ENCODE data around the gene CPEB4. TPM values are rescaled to one million over a fixed set of nuclear protein-coding genes. Genes with fewer than 3 reads are reported as not detected.
A peak's percentile ranks its signal among the peaks of the same experiment; 100 is the strongest.

Gene CPEB4
- total and polyA plus RNA-seq, 2 of the 8 experiments (the other 6 are each of a cell fraction or from before 2014, with no cell fraction given) = 8.4 to 13.4 TPM

- no peak overlapping the region for H2BK15ac ChIP-seq (ENCODE audit: low read length)
- H2AFZ ChIP-seq (ENCODE audit: low read length) = no peak overlapping the region
- no peaks in the 10 kb centered on the region for H3K36me3 ChIP-seq (ENCODE audit: control insufficient read depth in 2 of 4, insufficient read depth in 4 of 4, low read length in 3 of 4)
- H3K79me1 ChIP-seq (ENCODE audit: low read depth, low read length) = no peaks in the 10 kb centered on the region
- 0 out of 2 replicates have a peak, but pooled peaks cover 5% of the 10 kb centered on the region for H3K23me2 ChIP-seq (ENCODE audit: low read depth, low read length)
- DNase-seq (ENCODE audit: low read depth in 1 of 2, low spot score in 2 of 2) (no peak), FAIRE-seq (no peak)
- peaks cover 0 to 16% of the 10 kb centered on the region in 2 experiments; a peak in 2 of 4 replicates for H3K79me2 ChIP-seq (ENCODE audit: control insufficient read depth in 1 of 2, insufficient read depth in 2 of 2, low read length in 2 of 2)
- H3K27ac ChIP-seq (ENCODE audit: low read depth, low read length) = no peak overlapping the region; the same call in 1 of the 2 replicates
- H2BK12ac ChIP-seq (ENCODE audit: low read depth, low read length) = 0 out of 2 replicates have a peak overlapping the region, but pooled peaks have one; percentile 1
- H3K14ac ChIP-seq (ENCODE audit: insufficient read length) = no peak overlapping the region
- H2BK5ac ChIP-seq (ENCODE audit: low read depth, low read length) = peak overlapping the region; percentile 54; the same call in 1 of the 2 replicates
- 60% methylated on average over 7 of the region's 7 CpGs; no CpG with 5 or more reads in 1 of the 2 experiments for WGBS, 2 experiments (ENCODE audit: extremely low coverage in 1 of 2, insufficient coverage in 1 of 2, insufficient read length in 1 of 2, insufficient replicate concordance in 2 of 2, low coverage in 1 of 2, low lambda C conversion rate in 2 of 2, missing lambda C conversion rate in 1 of 2)
- TF ChIP-seq MAX (IDR thresholded peaks at IDR 0.05) (no peak), NANOG (IDR thresholded peaks at IDR 0.05; ENCODE audit: insufficient read depth, low read depth, low read length, poor library complexity, severe bottlenecking) (no peak)
- H2AK5ac ChIP-seq (ENCODE audit: low read depth, low read length) = no peak overlapping the region
- ChIA-PET CTCF (ENCODE audit: partially characterized antibody) (interaction anchor here (0.8 to 3.1 kb wide), 3 partner anchors 9 to 69 kb away, joined by 3 to 13 read pairs (median 3); no protein-coding TSS in a partner anchor), POLR2A (ENCODE audit: partially characterized antibody) (interaction anchor here (0.7 to 2.2 kb wide), 5 partner anchors 13 to 48 kb away, joined by 3 to 12 read pairs (median 3); no protein-coding TSS in a partner anchor)
- H4K20me1 ChIP-seq (replicated peaks in 1 of 2; ENCODE audit: control insufficient read depth in 1 of 2, insufficient read depth in 2 of 2, low read length in 2 of 2) = no peaks in the 10 kb centered on the region
- peak overlapping the region in 1 of 4 experiments; percentile 25; a peak in 2 of 8 replicates for H3K4me3 ChIP-seq (ENCODE audit: extremely low read depth in 1 of 4, insufficient read depth in 2 of 4, low read depth in 3 of 4, low read length in 4 of 4)
- no peak overlapping the region for H2BK20ac ChIP-seq (ENCODE audit: low read length)
- H4K91ac ChIP-seq (replicated peaks; ENCODE audit: insufficient read length, low read length) = peak overlapping the region; percentile 31
- peaks cover 3 to 11% (median 6%) of the 10 kb centered on the region in 4 experiments for H3K4me1 ChIP-seq (replicated peaks in 1 of 4; ENCODE audit: control insufficient read depth in 3 of 4, insufficient read depth in 4 of 4, low read length in 3 of 4)
- H3K9me3 ChIP-seq (ENCODE audit: insufficient read depth in 2 of 2, low read depth in 1 of 2, low read length in 1 of 2) = no peaks in the 10 kb centered on the region
- H3K4me2 ChIP-seq (ENCODE audit: insufficient read depth in 1 of 2, low read depth in 2 of 2, low read length in 2 of 2) = peak overlapping the region in 1 of 2 experiments; percentile 15; a peak in 3 of 4 replicates
- peak overlapping the region; percentile 25 for H2BK120ac ChIP-seq (replicated peaks; ENCODE audit: low read depth, low read length)
- H3K18ac ChIP-seq (ENCODE audit: extremely low read depth, low read length) = peak overlapping the region; percentile 33; the same call in 1 of the 2 replicates
- H3K23ac ChIP-seq (ENCODE audit: insufficient read length) = no peak overlapping the region
- H3K27me3 ChIP-seq (replicated peaks in 1 of 4; ENCODE audit: control insufficient read depth in 3 of 4, extremely low read depth in 1 of 4, insufficient read depth in 3 of 4, low read length in 3 of 4) = no peaks in the 10 kb centered on the region
- peak overlapping the region; percentile 17 for H3K4ac ChIP-seq (replicated peaks; ENCODE audit: insufficient read length, low read depth, low read length)
- peak overlapping the region; percentile 58 for H4K5ac ChIP-seq (ENCODE audit: insufficient read length, low read depth, low read length)
- H3K9ac ChIP-seq (replicated peaks in 1 of 4; ENCODE audit: extremely low read depth in 1 of 4, low read depth in 3 of 4, low read length in 3 of 4) = no peak overlapping the region
- no peak overlapping the region for H4K8ac ChIP-seq (ENCODE audit: extremely low read depth, insufficient read depth, low read length)
- no peak overlapping the region for H3K56ac ChIP-seq (replicated peaks; ENCODE audit: insufficient read length, low read depth, low read length)
Measured at GRCh38 chr5:173915310-173916014, 27.3 kb downstream of the CPEB4 start.

All from H1 (cell line).